ENCODE measurements around the gene ANGPT4.

Gene ANGPT4

DNA sequence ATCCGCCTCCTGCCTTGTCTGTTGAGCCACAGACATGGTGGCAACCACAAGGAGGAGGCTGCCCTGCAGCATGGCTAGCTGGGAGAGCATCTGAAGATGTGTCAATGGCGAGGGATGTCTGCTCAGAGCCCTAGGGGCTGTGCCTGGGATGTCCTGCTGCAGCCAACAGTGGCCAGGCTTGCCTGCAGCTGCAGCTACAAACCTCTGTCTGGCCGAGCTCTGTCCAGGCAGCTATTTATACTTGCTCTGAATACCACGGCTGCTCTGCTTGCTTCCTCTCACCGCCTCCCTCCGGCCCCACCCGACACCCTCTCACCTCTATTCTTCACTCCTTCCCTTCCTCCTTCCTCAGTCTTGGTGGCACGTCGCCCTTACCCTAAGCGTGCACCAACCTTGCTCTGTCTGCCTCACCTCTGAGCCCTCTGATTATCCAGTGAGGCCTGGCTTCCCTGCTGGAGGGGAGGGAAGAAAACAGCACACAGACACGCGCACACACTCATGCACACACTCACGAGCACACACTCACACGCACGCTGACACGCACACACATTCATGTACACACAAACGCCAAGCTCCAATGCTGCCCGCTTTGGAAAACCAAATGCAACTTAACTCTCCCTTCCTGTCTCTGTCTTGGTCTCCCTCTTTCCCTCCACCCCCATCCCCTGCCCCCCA lies at the start of gene ANGPT4:
Gene ANGPT4, minus strand, starts transcription at position 210 of the 675 bp plus-strand sequence. Its CDS starts 120 bp downstream, at position 90.
- no peak within 1 kb of the TSS for H3K9ac ChIP-seq (ENCODE audit: low read length)
- no peaks in the 10 kb centered on the region for H3K4me1 ChIP-seq (ENCODE audit: control insufficient read depth, insufficient read depth, low read length)
- H3K4me3 ChIP-seq (ENCODE audit: low read length) = no peak within 1 kb of the TSS
- no peaks in the 10 kb centered on the region for H3K36me3 ChIP-seq (ENCODE audit: control insufficient read depth, insufficient read depth, low read length)
- peaks cover 10% of the 10 kb centered on the region for H3K27me3 ChIP-seq (ENCODE audit: control insufficient read depth, insufficient read depth, low read length)
- H3K9me3 ChIP-seq (ENCODE audit: control insufficient read depth, low read length) = no peaks in the 10 kb centered on the region

GRCh38 chr20:963795-964194 lies 47.7 kb upstream of the ANGPT4 start:
- Histone ChIP-seq H3K9me3 (ENCODE audit: control insufficient read depth, low read length) (no peaks in the 10 kb centered on the region), H3K4me3 (ENCODE audit: low read length) (no peak overlapping the region), H3K4me1 (ENCODE audit: control insufficient read depth, insufficient read depth, low read length) (no peaks in the 10 kb centered on the region), H3K36me3 (ENCODE audit: control insufficient read depth, insufficient read depth, low read length) (no peaks in the 10 kb centered on the region), H3K27me3 (ENCODE audit: control insufficient read depth, insufficient read depth, low read length) (peaks cover 12% of the 10 kb centered on the region), H3K9ac (ENCODE audit: low read length) (no peak overlapping the region)

DNA sequence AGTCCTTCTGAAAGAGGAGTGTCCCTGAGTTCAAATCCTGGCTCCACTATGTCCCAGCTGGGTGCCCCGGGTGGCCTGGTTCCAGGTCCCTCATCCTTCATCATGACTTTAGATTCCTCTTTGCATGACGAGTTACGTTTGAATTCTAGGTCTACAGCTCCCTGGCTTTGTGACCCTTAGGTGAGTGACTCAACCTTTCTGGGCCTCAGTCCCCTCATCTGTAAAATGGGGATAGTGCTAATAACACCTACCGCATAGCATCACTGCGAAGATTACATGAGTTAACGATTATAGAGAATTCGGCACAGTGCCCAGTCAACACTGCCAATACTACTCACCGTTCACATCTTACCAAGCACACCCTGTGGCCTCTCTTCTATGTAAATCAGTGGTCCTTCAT lies 46.5 kb upstream of the ANGPT4 start:
- Histone ChIP-seq H3K4me3 (ENCODE audit: low read length) (no peak overlapping the region), H3K36me3 (ENCODE audit: control insufficient read depth, insufficient read depth, low read length) (no peaks in the 10 kb centered on the region), H3K9me3 (ENCODE audit: control insufficient read depth, low read length) (no peaks in the 10 kb centered on the region), H3K27me3 (ENCODE audit: control insufficient read depth, insufficient read depth, low read length) (peaks cover 18% of the 10 kb centered on the region), H3K4me1 (ENCODE audit: control insufficient read depth, insufficient read depth, low read length) (no peaks in the 10 kb centered on the region), H3K9ac (ENCODE audit: low read length) (no peak overlapping the region)

DNA sequence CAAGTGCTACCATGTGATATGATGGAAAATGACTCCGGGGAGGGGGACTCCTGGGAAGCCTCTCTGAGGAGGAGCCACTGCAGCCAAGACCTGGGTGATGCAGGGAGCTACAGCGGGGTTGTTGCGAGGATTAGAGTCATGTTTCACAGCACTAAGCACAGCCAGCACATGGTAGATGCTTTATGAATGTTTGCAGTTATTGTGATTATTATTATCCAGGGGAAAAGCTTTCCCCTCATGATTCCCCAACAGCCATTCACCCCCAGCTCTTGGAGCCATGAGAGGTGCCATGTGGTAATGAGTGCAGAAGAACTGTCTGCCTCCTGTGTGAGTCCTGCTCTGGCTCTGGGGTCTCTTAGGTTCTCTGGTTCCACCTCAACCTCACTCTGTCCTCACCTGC lies 46.1 kb upstream of the ANGPT4 start:
- no peak overlapping the region for H3K4me3 ChIP-seq (ENCODE audit: low read length)
- H3K27me3 ChIP-seq (ENCODE audit: control insufficient read depth, insufficient read depth, low read length) = peaks cover 18% of the 10 kb centered on the region
- H3K4me1 ChIP-seq (ENCODE audit: control insufficient read depth, insufficient read depth, low read length) = no peaks in the 10 kb centered on the region
- no peak overlapping the region for H3K9ac ChIP-seq (ENCODE audit: low read length)
- no peaks in the 10 kb centered on the region for H3K36me3 ChIP-seq (ENCODE audit: control insufficient read depth, insufficient read depth, low read length)
- H3K9me3 ChIP-seq (ENCODE audit: control insufficient read depth, low read length) = no peaks in the 10 kb centered on the region

DNA sequence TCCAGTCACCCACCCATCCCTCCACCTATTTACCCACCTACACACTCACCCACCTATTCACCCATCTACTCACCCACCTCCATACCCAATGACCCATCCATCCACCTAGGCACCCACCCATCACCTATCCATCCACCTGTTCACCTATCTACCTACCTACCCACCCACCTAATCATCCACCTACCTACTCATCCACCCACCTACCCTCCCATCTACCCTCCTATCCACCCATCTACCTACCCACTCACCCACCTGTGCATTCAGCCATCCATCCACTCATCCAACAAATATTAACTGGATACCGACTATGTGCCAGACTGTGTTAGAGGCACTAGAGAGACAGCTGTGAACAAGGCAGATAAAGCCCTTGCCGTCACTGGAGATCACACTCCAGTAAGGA lies 45.6 kb upstream of the ANGPT4 start:
- Histone ChIP-seq H3K27me3 (ENCODE audit: control insufficient read depth, insufficient read depth, low read length) (peaks cover 18% of the 10 kb centered on the region), H3K36me3 (ENCODE audit: control insufficient read depth, insufficient read depth, low read length) (no peaks in the 10 kb centered on the region), H3K9ac (ENCODE audit: low read length) (no peak overlapping the region), H3K4me3 (ENCODE audit: low read length) (no peak overlapping the region), H3K4me1 (ENCODE audit: control insufficient read depth, insufficient read depth, low read length) (no peaks in the 10 kb centered on the region), H3K9me3 (ENCODE audit: control insufficient read depth, low read length) (no peaks in the 10 kb centered on the region)

GRCh38 chr20:959996-960615 lies 44.0 kb upstream of the ANGPT4 start:
- H3K9ac ChIP-seq (ENCODE audit: low read length) = no peak overlapping the region
- H3K4me3 ChIP-seq (ENCODE audit: low read length) = no peak overlapping the region
- H3K36me3 ChIP-seq (ENCODE audit: control insufficient read depth, insufficient read depth, low read length) = no peaks in the 10 kb centered on the region
- H3K27me3 ChIP-seq (ENCODE audit: control insufficient read depth, insufficient read depth, low read length) = peaks cover 11% of the 10 kb centered on the region
- H3K4me1 ChIP-seq (ENCODE audit: control insufficient read depth, insufficient read depth, low read length) = no peaks in the 10 kb centered on the region
- H3K9me3 ChIP-seq (ENCODE audit: control insufficient read depth, low read length) = no peaks in the 10 kb centered on the region

- H3K27me3 ChIP-seq (ENCODE audit: control insufficient read depth, insufficient read depth, low read length) = peaks cover 17% of the 10 kb centered on the region
- H3K9ac ChIP-seq (ENCODE audit: low read length) = no peak overlapping the region
- H3K9me3 ChIP-seq (ENCODE audit: control insufficient read depth, low read length) = no peaks in the 10 kb centered on the region
- H3K4me3 ChIP-seq (ENCODE audit: low read length) = no peak overlapping the region
- H3K4me1 ChIP-seq (ENCODE audit: control insufficient read depth, insufficient read depth, low read length) = no peaks in the 10 kb centered on the region
- H3K36me3 ChIP-seq (ENCODE audit: control insufficient read depth, insufficient read depth, low read length) = no peaks in the 10 kb centered on the region
These were observed 43.0 kb upstream of the ANGPT4 start for GRCh38 chr20:958936-959815.

DNA sequence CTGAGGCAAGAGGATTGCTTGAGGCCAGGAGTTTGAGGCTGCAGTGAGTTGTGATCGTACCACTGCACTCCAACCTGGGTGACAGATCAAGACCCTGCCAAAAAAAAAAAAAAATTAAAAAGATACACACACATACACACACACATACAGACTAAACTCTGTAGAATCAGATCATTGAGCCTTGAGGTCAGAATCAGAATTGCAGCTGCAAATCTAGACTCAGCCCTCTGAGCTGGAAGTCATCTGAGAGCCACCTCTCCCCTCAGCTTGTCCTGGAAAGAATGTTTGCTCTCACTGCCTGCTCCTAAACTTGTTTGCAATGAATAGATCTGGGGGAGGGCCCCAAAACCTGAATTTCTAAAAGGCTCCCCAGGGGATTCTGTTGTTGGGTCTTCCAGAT lies 41.4 kb upstream of the ANGPT4 start:
- no peaks in the 10 kb centered on the region for H3K4me1 ChIP-seq (ENCODE audit: control insufficient read depth, insufficient read depth, low read length)
- H3K27me3 ChIP-seq (ENCODE audit: control insufficient read depth, insufficient read depth, low read length) = peaks cover 17% of the 10 kb centered on the region
- H3K9me3 ChIP-seq (ENCODE audit: control insufficient read depth, low read length) = no peaks in the 10 kb centered on the region
- no peak overlapping the region for H3K4me3 ChIP-seq (ENCODE audit: low read length)
- no peaks in the 10 kb centered on the region for H3K36me3 ChIP-seq (ENCODE audit: control insufficient read depth, insufficient read depth, low read length)
- no peak overlapping the region for H3K9ac ChIP-seq (ENCODE audit: low read length)

- Histone ChIP-seq H3K27me3 (ENCODE audit: control insufficient read depth, insufficient read depth, low read length) (peaks cover 17% of the 10 kb centered on the region), H3K4me3 (ENCODE audit: low read length) (no peak overlapping the region), H3K4me1 (ENCODE audit: control insufficient read depth, insufficient read depth, low read length) (no peaks in the 10 kb centered on the region), H3K9me3 (ENCODE audit: control insufficient read depth, low read length) (no peaks in the 10 kb centered on the region), H3K36me3 (ENCODE audit: control insufficient read depth, insufficient read depth, low read length) (no peaks in the 10 kb centered on the region), H3K9ac (ENCODE audit: low read length) (no peak overlapping the region)
These were observed 40.3 kb upstream of the ANGPT4 start for GRCh38 chr20:956330-956951.

GRCh38 chr20:955656-956055 lies 39.5 kb upstream of the ANGPT4 start:
- no peaks in the 10 kb centered on the region for H3K36me3 ChIP-seq (ENCODE audit: control insufficient read depth, insufficient read depth, low read length)
- H3K9me3 ChIP-seq (ENCODE audit: control insufficient read depth, low read length) = no peaks in the 10 kb centered on the region
- H3K4me3 ChIP-seq (ENCODE audit: low read length) = no peak overlapping the region
- H3K27me3 ChIP-seq (ENCODE audit: control insufficient read depth, insufficient read depth, low read length) = peaks cover 17% of the 10 kb centered on the region
- H3K9ac ChIP-seq (ENCODE audit: low read length) = no peak overlapping the region
- no peaks in the 10 kb centered on the region for H3K4me1 ChIP-seq (ENCODE audit: control insufficient read depth, insufficient read depth, low read length)

GRCh38 chr20:955111-955510 lies 39.0 kb upstream of the ANGPT4 start:
- Histone ChIP-seq H3K9ac (ENCODE audit: low read length) (no peak overlapping the region), H3K4me3 (ENCODE audit: low read length) (no peak overlapping the region), H3K9me3 (ENCODE audit: control insufficient read depth, low read length) (no peaks in the 10 kb centered on the region), H3K36me3 (ENCODE audit: control insufficient read depth, insufficient read depth, low read length) (no peaks in the 10 kb centered on the region), H3K4me1 (ENCODE audit: control insufficient read depth, insufficient read depth, low read length) (no peaks in the 10 kb centered on the region), H3K27me3 (ENCODE audit: control insufficient read depth, insufficient read depth, low read length) (peaks cover 20% of the 10 kb centered on the region)

GRCh38 chr20:953742-954141 lies 37.6 kb upstream of the ANGPT4 start:
- Histone ChIP-seq H3K36me3 (ENCODE audit: control insufficient read depth, insufficient read depth, low read length) (no peaks in the 10 kb centered on the region), H3K9ac (ENCODE audit: low read length) (no peak overlapping the region), H3K4me1 (ENCODE audit: control insufficient read depth, insufficient read depth, low read length) (no peaks in the 10 kb centered on the region), H3K4me3 (ENCODE audit: low read length) (no peak overlapping the region), H3K27me3 (ENCODE audit: control insufficient read depth, insufficient read depth, low read length) (peaks cover 14% of the 10 kb centered on the region), H3K9me3 (ENCODE audit: control insufficient read depth, low read length) (no peaks in the 10 kb centered on the region)

Measured in mucosa of stomach (tissue), 1 donor.